Glomerular visceral epithelial cell (primary cell): Measurements from ENCODE around the gene UGGT1.
A peak's percentile ranks its signal among the peaks of the same experiment; 100 is the strongest.

ENCODE experiments used
- DNase-seq: peaks from one replicate; pipeline ENCODE4 v3.0.0-alpha.2; 2016; ENCODE audit errors: extremely low spot score

The UGGT1 gene

DNA sequence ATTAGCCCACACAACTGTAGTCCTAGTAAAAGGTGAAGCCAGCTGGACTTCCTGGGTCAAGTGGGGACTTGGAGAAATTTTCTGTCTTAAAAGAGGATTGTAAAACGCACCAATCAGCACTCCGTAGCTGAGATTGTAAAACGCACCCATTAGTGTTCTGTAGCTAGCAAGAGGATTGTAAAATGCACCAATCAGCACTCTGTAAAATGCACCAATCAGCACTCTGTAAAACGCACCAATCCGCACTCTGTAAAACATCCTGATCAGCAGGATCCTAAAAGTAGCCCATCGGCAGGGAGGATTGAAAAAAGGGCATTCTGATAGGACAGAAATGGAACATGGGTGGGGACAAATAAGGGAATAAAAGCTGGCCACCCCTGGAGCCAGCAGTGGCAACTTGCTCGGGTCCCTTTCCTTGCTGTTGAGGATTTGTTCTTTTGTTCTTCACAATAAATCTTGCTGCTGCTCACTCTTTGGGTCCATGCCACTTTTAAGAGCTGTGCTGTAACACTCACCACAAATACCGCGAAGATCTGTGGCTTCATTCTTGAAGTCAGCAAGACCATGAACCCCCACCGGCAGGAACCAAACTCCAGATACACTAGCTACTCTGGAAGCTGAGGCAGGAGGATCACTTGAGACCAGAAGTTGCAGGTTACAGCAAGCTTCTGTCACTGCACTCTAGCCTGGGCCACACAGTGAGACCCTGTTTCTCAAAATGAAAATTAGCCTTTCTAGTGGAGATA is 125.1 kb downstream of the UGGT1 start:
- DNase-seq = no peak

DNA sequence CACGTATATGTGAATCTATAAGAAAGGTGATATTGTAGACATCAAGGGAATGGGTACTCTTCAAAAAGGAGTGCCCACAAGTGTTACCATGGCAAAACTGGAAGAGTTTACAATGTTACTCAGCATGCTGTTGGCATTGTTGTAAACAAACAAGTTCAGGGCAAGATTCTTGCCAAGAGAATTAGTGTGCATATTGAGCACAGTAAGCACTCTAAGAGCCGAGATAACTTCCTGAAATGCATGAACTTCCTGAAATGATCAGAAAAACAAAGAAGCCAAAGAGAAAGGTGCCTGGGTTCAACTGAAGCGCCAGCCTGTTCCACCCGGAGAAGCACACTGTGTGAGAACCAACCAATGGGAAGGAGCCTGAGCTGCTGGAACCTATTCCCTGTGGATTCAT is 126.7 kb downstream of the UGGT1 start:
- DNase-seq = no peak

DNA sequence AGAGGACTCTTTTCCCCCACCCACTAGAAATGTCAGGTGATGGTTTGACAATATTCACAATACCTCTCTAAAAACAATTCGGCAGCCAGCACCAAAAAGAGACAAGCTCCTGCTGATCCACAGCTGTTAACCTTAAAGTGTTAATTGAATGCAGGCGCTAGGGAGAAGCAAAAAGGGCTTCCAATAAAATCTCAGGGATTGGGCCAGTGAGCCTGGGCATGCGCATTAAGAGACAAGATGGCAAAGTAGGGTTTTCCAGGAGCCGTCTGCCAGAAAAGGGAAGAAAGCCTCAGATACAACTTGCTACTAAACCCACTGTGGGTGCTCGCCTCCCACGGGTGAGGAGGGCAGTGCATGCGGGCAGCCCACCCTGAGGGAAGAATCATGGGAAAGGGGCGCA is 128.9 kb downstream of the UGGT1 start:
- DNase-seq = no peak

DNA sequence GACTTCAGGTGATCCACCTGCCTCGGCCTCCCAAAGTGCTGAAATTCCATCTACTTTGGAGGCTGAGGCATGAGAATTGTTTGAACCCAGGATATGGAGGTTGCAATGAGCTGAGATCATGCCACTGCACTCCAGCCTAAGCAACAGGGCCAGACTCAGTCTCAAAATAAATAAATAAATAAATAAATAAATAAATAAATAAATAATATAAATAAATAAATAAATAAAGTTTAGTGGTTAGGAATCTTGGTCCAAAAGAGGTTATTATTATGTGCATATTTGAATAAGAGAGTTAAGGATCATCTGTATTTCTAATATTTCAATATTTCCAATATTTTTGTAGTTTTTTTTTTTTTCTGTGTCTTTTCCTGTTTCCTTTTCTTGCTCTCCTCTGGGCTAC is 136.9 kb downstream of the UGGT1 start:
- DNase-seq = no peak

DNA sequence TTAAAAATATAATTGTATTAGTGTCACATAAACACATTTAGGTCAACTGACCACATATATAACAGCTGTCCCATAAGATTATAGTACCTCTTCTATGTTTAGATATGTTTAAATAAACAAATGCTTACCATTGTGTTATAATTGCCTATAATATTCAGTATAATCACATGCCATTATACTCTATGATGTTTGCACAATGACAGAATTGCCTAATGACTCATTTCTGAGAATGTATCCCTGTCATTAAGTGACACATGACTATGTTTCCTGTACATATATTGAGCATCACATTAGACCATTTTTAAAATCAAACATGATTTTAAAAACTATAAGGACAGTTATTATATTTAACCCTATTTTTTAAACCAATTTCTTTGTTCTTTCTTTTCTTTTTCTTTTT is 137.9 kb downstream of the UGGT1 start:
- no peak for DNase-seq

DNA sequence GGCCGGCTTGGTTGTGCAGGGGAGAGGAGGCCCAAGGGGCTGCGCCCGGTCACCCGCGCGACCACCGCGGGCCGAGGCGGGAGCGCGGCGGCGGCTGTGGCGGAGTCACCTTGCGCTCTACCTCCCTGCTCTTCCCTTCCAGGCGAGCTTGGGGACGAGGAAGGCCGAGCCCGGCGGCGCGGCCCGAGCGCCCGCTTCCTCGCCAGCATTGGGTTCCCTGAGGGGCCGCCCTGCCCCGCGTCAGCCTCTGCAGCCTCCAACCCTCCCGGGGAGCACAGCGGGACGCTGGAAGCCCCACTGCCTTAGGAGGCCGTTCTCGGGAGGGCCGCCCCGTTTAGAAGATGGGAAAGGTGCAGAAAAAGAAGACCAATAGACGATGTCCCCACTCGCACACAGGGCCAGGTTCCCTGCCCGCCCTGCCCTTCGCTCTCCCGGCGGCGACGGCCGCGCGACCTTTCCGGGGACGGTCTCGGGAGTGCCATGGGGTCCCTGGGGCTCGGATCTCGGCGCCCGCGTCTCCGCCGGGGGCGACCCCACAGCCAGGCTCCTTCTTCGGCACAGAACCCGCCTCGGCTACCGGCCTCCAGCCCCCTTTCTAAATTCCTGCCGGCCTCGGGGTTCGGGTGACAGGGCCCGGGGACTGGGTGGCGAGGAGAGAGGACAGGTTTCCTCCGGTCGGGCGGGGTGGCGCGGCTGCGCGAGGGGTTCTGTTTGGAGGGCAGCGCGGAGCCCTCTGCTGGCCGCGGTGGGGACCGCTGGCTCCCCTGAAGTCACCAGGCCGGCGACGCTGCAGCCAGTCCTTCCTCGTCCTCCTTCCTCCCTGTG is 142.2 kb downstream of the UGGT1 start:
- DNase-seq = peak; percentile 75

DNA sequence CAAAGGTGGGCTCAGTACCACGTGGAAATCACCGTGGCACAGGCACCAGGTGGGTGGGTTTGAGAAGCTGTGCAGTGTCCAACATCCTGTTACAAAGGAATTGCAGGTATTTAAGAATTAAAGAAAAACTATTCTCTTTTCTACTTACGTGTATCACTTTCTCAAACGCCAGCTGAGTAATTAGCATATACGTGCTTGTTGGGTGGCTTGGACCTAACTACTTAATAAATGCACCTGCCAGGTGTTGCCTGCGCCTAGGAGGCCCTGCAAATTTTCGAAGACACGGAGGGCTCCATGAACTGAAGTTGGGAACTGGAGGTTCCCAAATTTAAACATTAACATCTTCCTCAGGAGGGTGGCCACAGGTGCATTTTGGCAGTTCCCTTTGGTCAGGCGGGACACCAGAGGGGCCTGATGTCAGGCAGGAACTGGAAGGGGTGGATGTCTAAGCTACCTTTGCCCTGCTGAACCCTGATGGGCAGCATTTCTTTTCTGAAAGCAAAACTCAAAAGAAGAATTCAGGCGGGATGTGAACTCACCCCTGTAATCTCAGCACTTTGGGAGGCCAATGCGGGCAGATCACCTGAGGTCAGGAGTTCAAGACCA is 142.9 kb downstream of the UGGT1 start:
- DNase-seq = no peak

DNA sequence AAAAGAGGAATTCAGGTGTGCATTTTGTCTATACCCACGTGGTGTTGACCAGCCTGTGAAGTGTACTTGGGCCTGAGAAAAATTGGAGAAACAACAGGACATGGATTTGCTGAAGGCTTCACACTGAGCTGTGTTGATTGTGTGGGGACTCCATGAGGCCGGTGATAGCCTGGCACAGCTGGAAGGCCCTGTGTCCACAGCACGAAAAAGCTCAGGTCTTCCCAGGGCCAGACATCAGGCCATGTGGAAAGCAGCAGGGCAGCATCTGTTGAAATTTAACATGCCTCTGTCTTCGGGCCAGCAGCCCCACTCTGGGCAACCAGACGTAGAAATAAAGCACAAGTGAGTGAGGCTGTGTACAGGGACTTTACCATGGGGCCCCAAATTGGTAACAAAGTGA is 143.6 kb downstream of the UGGT1 start:
- no peak for DNase-seq

DNA sequence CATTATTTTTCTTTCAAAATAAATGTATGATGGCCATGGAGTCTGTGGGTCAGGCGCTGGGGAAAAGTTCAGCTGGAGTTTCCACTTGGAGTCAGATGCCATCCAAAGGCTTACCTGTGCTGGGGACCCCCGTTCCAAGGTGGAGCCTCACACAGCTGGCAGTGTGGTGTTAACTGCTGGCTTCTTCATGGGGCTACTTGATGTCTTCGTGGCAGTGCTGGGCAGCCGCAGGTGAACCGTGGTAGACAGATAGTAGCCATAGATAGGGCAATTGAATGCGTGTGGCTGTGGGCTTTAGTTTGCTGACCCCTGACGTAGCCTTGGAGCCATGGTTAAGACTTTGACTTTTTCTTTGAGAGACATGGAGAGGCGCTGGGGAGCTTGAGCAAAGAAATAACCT is 144.6 kb downstream of the UGGT1 start:
- no peak for DNase-seq

DNA sequence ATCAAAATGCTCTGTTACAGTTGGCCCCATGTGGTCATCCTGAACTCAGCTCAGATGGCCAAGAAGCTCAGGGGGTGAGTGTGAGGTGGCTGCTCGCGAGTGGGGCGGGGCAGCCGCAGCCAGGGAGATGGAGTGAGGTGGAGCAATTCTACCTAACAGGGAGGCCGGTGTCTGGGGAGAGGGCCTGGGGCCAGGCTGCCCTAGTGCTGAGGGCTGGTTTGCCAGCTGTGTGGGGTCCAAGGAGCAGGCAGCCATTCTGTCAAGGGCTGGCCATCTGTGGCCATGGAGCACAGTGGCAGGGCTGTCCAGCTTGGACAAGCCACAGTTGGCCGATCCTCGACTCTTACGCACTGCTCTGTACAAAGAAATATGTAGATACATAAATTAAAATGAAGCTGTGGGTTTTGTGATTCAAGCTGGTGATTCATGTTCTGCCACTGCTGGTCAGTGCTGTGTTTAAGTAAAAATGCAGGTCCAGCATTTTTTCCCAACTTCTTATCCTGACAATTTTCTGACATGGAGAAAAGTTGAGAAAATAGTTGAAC is 145.6 kb downstream of the UGGT1 start:
- peak; percentile 32 for DNase-seq

DNA sequence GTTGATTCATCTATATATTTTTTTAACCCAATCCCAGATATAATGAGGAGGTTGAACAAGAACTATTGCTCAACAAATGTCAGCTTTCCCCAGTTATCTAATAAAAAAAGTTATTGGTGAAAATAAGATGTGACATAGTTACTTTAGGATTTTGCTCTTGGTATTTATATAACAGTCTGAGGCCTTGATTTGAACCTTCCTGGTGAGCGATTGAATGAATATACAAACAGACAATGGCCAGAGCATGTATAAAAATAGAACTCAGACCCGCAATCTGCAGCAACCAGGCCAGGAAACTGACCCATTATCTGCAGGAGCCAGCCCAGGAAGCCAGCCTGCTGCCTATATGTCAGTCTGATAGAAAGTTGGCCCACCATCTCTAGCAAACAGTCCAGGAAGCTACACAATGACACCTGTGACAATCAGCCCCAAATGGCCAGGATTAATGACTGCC is 146.1 kb downstream of the UGGT1 start:
- no peak for DNase-seq

DNA sequence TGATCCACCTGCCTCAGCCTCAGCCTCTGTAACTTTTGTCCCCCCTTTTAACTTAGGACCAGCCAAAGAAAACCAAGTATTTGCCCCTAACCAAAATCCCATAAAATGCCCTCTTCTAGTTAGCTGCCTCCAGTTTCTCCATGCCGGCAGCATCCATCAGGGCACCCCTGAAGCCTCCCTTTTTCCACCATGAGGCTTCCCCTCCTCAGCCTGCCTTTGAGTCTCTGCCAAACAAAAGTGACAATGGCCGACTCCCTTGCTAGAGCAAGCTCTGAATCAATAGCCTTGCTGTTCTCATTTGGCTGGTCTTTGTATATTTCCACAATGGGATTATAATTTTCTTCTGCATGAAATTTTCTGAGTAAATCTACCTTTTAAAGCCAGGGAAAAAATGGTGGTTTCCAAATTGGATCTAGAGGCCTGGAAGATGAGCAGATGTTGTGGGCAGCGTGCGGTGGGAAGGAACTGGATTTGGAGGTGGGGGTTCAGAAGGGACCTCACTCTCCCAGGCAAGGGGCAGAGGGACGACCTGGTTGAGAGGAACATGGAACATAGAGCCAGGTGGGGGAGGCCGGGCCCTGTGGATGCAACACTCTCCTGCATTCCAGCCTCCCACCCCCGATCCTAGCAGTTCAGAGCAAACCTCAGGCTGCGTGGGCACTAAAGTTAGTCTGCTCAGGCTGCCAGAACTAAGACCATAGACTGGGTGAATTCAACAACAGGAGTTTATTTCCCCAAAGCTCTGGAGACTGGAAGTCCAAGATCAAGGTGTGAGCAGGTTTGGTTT is 147.1 kb downstream of the UGGT1 start:
- DNase-seq = no peak

DNA sequence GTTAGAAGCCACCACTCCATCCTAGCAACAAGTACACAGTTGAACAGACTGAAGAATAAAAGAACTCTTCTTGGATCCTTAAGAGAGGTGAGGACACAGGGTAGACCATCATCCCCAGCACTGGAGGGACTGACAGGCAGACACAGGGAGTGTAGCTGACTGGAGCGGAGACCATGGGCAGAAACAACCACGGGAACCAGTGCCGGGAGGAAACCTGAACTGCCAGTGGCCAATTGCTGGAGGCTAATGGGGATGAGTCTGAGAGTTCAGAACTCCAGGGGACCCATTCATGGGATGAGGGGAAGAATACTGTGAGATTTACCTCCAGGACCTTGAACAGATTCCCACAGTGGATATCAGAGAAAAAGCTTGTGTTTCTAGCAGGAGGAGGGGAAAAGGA is 150.9 kb downstream of the UGGT1 start:
- no peak for DNase-seq
